ENCODE data around the gene DMXL2. TPM values are rescaled to one million over a fixed set of nuclear protein-coding genes. Genes with fewer than 3 reads are reported as not detected.

DMXL2 gene, protein sequence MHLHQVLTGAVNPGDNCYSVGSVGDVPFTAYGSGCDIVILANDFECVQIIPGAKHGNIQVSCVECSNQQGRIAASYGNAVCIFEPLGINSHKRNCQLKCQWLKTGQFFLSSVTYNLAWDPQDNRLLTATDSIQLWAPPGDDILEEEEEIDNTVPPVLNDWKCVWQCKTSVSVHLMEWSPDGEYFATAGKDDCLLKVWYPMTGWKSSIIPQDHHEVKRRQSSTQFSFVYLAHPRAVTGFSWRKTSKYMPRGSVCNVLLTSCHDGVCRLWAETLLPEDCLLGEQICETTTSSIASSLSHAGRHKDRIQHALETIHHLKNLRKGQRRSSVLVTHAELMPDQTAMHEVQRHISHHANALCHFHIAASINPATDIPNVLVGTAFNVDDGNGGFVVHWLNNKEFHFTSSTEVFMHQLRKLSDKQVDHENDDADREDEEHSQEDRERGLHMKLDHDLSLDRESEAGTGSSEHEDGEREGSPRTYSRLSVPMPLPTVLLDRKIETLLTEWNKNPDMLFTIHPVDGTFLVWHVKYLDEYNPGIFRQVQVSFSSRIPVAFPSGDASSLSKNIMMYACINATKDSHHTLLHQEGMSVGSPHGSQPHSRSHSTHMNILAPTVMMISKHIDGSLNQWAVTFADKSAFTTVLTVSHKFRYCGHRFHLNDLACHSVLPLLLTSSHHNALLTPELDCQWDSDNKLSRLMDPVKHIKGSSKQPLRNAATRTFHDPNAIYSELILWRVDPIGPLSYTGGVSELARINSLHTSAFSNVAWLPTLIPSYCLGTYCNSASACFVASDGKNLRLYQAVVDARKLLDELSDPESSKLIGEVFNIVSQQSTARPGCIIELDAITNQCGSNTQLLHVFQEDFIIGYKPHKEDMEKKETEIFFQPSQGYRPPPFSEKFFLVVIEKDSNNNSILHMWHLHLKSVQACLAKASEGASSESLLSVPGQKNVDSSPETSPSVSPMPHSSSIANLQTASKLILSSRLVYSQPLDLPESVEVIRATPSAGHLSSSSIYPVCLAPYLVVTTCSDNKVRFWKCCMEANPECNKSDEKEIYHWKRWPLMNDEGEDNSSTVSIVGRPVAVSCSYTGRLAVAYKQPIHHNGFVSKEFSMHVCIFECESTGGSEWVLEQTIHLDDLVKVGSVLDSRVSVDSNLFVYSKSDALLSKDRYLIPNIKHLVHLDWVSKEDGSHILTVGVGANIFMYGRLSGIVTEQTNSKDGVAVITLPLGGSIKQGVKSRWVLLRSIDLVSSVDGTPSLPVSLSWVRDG (N-terminal part only)
- total RNA-seq (2022; extraction: Qiagen RNA extraction; ENCODE audit: low read depth): 15.5 to 25.4 TPM (median 22.1 TPM) in 5 replicates

DNA sequence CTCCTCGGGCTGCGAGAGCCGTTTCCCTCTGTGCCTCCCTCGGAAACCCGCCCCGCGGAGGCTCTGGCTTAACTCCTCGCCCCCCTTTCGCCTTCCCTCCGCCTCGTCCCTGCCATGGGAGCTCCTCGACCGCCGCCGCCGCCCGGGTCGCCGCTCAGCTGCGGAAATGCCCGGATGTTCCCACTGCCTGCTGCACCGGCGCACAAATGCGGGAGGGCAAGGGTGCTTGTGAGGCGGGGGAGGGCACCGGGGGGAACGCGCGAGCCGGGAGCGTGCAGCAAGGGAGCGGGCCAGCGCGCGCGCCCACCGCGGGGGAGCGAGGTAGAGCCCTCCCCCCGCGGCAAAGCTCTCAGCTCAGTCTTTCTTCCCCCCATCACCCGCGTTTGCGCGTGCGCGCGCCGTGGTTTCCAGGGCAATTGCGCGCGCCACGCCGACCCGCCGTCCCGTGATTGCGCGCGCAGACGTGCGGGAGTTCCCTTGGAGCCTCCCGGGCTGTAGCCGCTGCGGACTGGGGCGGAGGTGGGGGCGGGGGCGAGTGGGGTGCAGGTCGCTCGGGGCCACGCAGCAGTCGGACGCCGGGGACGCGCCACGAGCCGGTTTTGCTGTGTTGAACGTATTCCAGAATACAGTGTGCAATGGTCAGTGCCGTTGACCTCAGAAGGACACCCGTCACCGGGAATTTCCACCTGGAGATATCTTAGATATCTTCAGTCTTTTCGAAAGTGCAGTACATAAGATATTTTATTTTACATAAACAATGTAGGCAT is at the start of gene DMXL2:
Gene DMXL2, minus strand, starts transcription at position 168 of the 767 bp plus-strand sequence. CDS start 226 bp downstream, outside the sequence.

Other genes with a start within 250 kb of the DMXL2 start
- 0.02 to 0.20 TPM (median 0.05 TPM) in 5 replicates for gene SCG3, start 58.7 kb upstream of the DMXL2 start, total RNA-seq (2022; extraction: Qiagen RNA extraction; ENCODE audit: low read depth)
- gene LYSMD2, start 114.9 kb upstream of the DMXL2 start, total RNA-seq (2022; extraction: Qiagen RNA extraction; ENCODE audit: low read depth): 23.6 to 30.7 TPM (median 28.0 TPM) in 5 replicates
- gene TMOD2, start 128.8 kb upstream of the DMXL2 start, total RNA-seq (2022; extraction: Qiagen RNA extraction; ENCODE audit: low read depth): 1.1 to 2.8 TPM (median 1.8 TPM) in 5 replicates
- 46.1 to 69.9 TPM (median 59.3 TPM) in 5 replicates for gene TMOD3, start 206.9 kb upstream of the DMXL2 start, total RNA-seq (2022; extraction: Qiagen RNA extraction; ENCODE audit: low read depth)